Jurkat, Clone E6-1 (cell line): Measurements from ENCODE around the gene TMEM132C.

Experiments used
- DNase-seq: peaks from one replicate; pipeline ENCODE4 v3.0.0-alpha.2; 2011; ENCODE audit warnings: low read depth, low spot score
- H3K4me3 ChIP-seq: 2 replicates; pipeline ENCODE4 v1.5.1; 2011; ENCODE audit warnings: mild to moderate bottlenecking, low read length, control low read depth, moderate library complexity

TMEM132C gene

GRCh38 chr12:128524439-128524838 lies 257.5 kb downstream of the TMEM132C start:
- DNase-seq, result no peak
- no peak overlapping the region for H3K4me3 ChIP-seq

GRCh38 chr12:128531170-128531569 lies 264.2 kb downstream of the TMEM132C start:
- peak; percentile 9 for DNase-seq
- no peak overlapping the region for H3K4me3 ChIP-seq

GRCh38 chr12:128534906-128535305 lies 267.9 kb downstream of the TMEM132C start:
- peak; percentile 20 for DNase-seq
- H3K4me3 ChIP-seq, result no peak overlapping the region

- DNase-seq, result no peak
- no peak overlapping the region for H3K4me3 ChIP-seq
Observed at GRCh38 chr12:128536810-128537209, 269.8 kb downstream of the TMEM132C start.

- DNase-seq, result no peak
- H3K4me3 ChIP-seq, result no peak overlapping the region
Observed at GRCh38 chr12:128537668-128538067, 270.7 kb downstream of the TMEM132C start.

GRCh38 chr12:128542844-128543243 lies 275.9 kb downstream of the TMEM132C start:
- H3K4me3 ChIP-seq, result no peak overlapping the region
- DNase-seq, result no peak

GRCh38 chr12:128543460-128543859 lies 276.5 kb downstream of the TMEM132C start:
- no peak for DNase-seq
- no peak overlapping the region for H3K4me3 ChIP-seq

GRCh38 chr12:128543971-128544370 lies 277.0 kb downstream of the TMEM132C start:
- no peak for DNase-seq
- no peak overlapping the region for H3K4me3 ChIP-seq

GRCh38 chr12:128548949-128549348 lies 282.0 kb downstream of the TMEM132C start:
- no peak overlapping the region for H3K4me3 ChIP-seq
- no peak for DNase-seq

- no peak overlapping the region for H3K4me3 ChIP-seq
- no peak for DNase-seq
Observed at GRCh38 chr12:128549601-128550218, 282.7 kb downstream of the TMEM132C start.

GRCh38 chr12:128551266-128551665 lies 284.3 kb downstream of the TMEM132C start:
- DNase-seq, result no peak
- H3K4me3 ChIP-seq, result no peak overlapping the region

- H3K4me3 ChIP-seq, result no peak overlapping the region
- no peak for DNase-seq
Observed at GRCh38 chr12:128554546-128555304, 287.8 kb downstream of the TMEM132C start.

GRCh38 chr12:128557231-128557630 lies 290.3 kb downstream of the TMEM132C start:
- DNase-seq, result no peak

GRCh38 chr12:128564956-128565355 lies 298.0 kb downstream of the TMEM132C start:
- no peak overlapping the region for H3K4me3 ChIP-seq
- no peak for DNase-seq

More at GRCh38 chr12:128557231-128557630, 290.3 kb downstream of the TMEM132C start:
- no peak overlapping the region for H3K4me3 ChIP-seq

- no peak overlapping the region for H3K4me3 ChIP-seq
- DNase-seq, result no peak
Observed at GRCh38 chr12:128567730-128568129, 300.8 kb downstream of the TMEM132C start.

- DNase-seq, result no peak
- no peak overlapping the region for H3K4me3 ChIP-seq
Observed at GRCh38 chr12:128570191-128571065, 303.5 kb downstream of the TMEM132C start.

GRCh38 chr12:128571906-128572810 lies 305.2 kb downstream of the TMEM132C start:
- no peak for DNase-seq
- H3K4me3 ChIP-seq, result no peak overlapping the region

GRCh38 chr12:128573907-128574306 lies 306.9 kb downstream of the TMEM132C start:
- DNase-seq, result no peak
- no peak overlapping the region for H3K4me3 ChIP-seq

GRCh38 chr12:128578045-128578444 lies 311.1 kb downstream of the TMEM132C start:
- no peak for DNase-seq
- H3K4me3 ChIP-seq, result no peak overlapping the region
